ENCODE measurements around the gene AGAP9. TPM values are rescaled to one million over a fixed set of nuclear protein-coding genes. Genes with fewer than 3 reads are reported as not detected.
A peak's percentile ranks its signal among the peaks of the same experiment; 100 is the strongest.
"Not testable (repeated sequence)": the region's sequence is repeated elsewhere in the genome, so short reads cannot be mapped to it uniquely, and the experiment has no call there.

The AGAP9 gene
- total RNA-seq = 1 to 10 TPM; 4.4 to 8.7 TPM
- polyA plus RNA-seq = 1 to 10 TPM; 3.6 to 6.5 TPM
- long read RNA-seq, donor 1 = 0 reads
- long read RNA-seq, donor 2, partial matches to known transcripts = 0 of 1 reads
- long read RNA-seq, donor 2, other reads (novel, unspliced or antisense) = 0 of 1 reads
- long read RNA-seq, donor 3, partial matches to known transcripts = 0 of 2 reads
- long read RNA-seq, donor 3, other reads (novel, unspliced or antisense) = 0 of 2 reads
- long read RNA-seq, donor 4 = 0 reads
- long read RNA-seq, donor 5, partial matches to known transcripts = 0 of 3 reads
- long read RNA-seq, donor 5, other reads (novel, unspliced or antisense) = 0 of 3 reads

GRCh38 chr10:47523475-47523874 lies at the start of gene AGAP9:
Gene AGAP9 (minus strand): TSS chr10:47523638. CDS start chr10:47523526, 112 bp downstream.
- H3K9ac ChIP-seq (ENCODE audit: insufficient read depth in 1 of 2, low read length in 2 of 2) = not testable (repeated sequence)

GRCh38 chr10:47571138-47571912 lies 47.9 kb upstream of the AGAP9 start:
- H3K27me3 ChIP-seq (ENCODE audit: control insufficient read depth in 3 of 3, insufficient read depth in 3 of 3, low read length in 2 of 3); H3K27ac ChIP-seq (ENCODE audit: low read depth in 1 of 2, low read length in 1 of 2); H3K9me3 ChIP-seq (ENCODE audit: control insufficient read depth in 4 of 4, insufficient read depth in 3 of 4, low read length in 3 of 4); H3K9ac ChIP-seq (ENCODE audit: insufficient read depth in 1 of 2, low read length in 2 of 2); ATAC-seq (ENCODE audit: insufficient read depth, low FRiP score); H3K4me3 ChIP-seq; H3K36me3 ChIP-seq (ENCODE audit: control insufficient read depth in 4 of 4, insufficient read depth in 4 of 4, low read length in 4 of 4); H3K4me1 ChIP-seq (ENCODE audit: control insufficient read depth in 5 of 5, insufficient read depth in 5 of 5, low read length in 5 of 5); DNase-seq: not testable (repeated sequence)
- WGBS, 2 donors = 87 to 98% methylated on average over 4 to 6 of the region's 9 CpGs

More at GRCh38 chr10:47523475-47523874, at the start of gene AGAP9:
- not testable (repeated sequence) for ATAC-seq (ENCODE audit: insufficient read depth, low FRiP score); H3K27ac ChIP-seq (ENCODE audit: low read depth in 1 of 2, low read length in 1 of 2); H3K36me3 ChIP-seq (ENCODE audit: control insufficient read depth in 4 of 4, insufficient read depth in 4 of 4, low read length in 4 of 4); H3K4me3 ChIP-seq; H3K9me3 ChIP-seq (ENCODE audit: control insufficient read depth in 4 of 4, insufficient read depth in 3 of 4, low read length in 3 of 4); DNase-seq; H3K4me1 ChIP-seq (ENCODE audit: control insufficient read depth in 5 of 5, insufficient read depth in 5 of 5, low read length in 5 of 5); H3K27me3 ChIP-seq (ENCODE audit: control insufficient read depth in 3 of 3, insufficient read depth in 3 of 3, low read length in 2 of 3)
- WGBS, 2 donors = no CpG with 5 or more reads among the region's 20 CpGs

GRCh38 chr10:47566757-47567156 lies 43.3 kb upstream of the AGAP9 start:
- ATAC-seq (ENCODE audit: insufficient read depth, low FRiP score); H3K4me3 ChIP-seq; DNase-seq; H3K9ac ChIP-seq (ENCODE audit: insufficient read depth in 1 of 2, low read length in 2 of 2); H3K36me3 ChIP-seq (ENCODE audit: control insufficient read depth in 4 of 4, insufficient read depth in 4 of 4, low read length in 4 of 4); H3K27me3 ChIP-seq (ENCODE audit: control insufficient read depth in 3 of 3, insufficient read depth in 3 of 3, low read length in 2 of 3); H3K4me1 ChIP-seq (ENCODE audit: control insufficient read depth in 5 of 5, insufficient read depth in 5 of 5, low read length in 5 of 5); H3K27ac ChIP-seq (ENCODE audit: low read depth in 1 of 2, low read length in 1 of 2); H3K9me3 ChIP-seq (ENCODE audit: control insufficient read depth in 4 of 4, insufficient read depth in 3 of 4, low read length in 3 of 4): not testable (repeated sequence)
- WGBS, 2 donors = 86% methylated on average over 4 of the region's 7 CpGs; no CpG with 5 or more reads in 1 of the 2 donors

- not testable (repeated sequence) for ATAC-seq (ENCODE audit: insufficient read depth, low FRiP score); H3K27me3 ChIP-seq (ENCODE audit: control insufficient read depth in 3 of 3, insufficient read depth in 3 of 3, low read length in 2 of 3); H3K4me1 ChIP-seq (ENCODE audit: control insufficient read depth in 5 of 5, insufficient read depth in 5 of 5, low read length in 5 of 5); H3K4me3 ChIP-seq; H3K9me3 ChIP-seq (ENCODE audit: control insufficient read depth in 4 of 4, insufficient read depth in 3 of 4, low read length in 3 of 4); H3K9ac ChIP-seq (ENCODE audit: insufficient read depth in 1 of 2, low read length in 2 of 2); H3K36me3 ChIP-seq (ENCODE audit: control insufficient read depth in 4 of 4, insufficient read depth in 4 of 4, low read length in 4 of 4); H3K27ac ChIP-seq (ENCODE audit: low read depth in 1 of 2, low read length in 1 of 2)
- WGBS, 2 donors = 64 to 75% methylated on average over 13 to 14 of the region's 18 CpGs
- peak; percentile 12 to 42 (median 15) for DNase-seq
Measured at GRCh38 chr10:47566108-47566699, 42.8 kb upstream of the AGAP9 start.

DNA sequence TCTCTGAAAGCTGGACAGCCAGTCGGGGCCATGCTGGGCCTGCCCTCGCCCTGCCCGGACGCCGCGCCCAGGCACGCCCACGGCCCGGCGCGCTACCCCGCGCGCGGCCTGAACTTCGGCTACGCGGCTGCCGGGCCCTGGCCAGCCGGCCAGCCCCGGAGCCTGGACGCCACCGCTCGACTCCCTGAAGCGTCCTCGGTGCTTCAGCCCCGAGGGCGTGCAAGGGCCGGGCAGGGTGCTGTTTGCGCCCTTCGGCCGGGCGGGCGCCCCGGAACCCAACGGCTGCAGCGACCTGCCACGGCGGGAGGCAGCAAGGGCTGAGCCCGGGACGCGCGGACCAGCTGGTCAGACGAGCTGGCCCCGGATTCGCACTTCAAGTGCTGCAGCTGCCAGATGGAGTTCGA lies 42.1 kb upstream of the AGAP9 start:
- ATAC-seq (ENCODE audit: insufficient read depth, low FRiP score); H3K4me3 ChIP-seq; H3K9me3 ChIP-seq (ENCODE audit: control insufficient read depth in 4 of 4, insufficient read depth in 3 of 4, low read length in 3 of 4); H3K36me3 ChIP-seq (ENCODE audit: control insufficient read depth in 4 of 4, insufficient read depth in 4 of 4, low read length in 4 of 4); H3K4me1 ChIP-seq (ENCODE audit: control insufficient read depth in 5 of 5, insufficient read depth in 5 of 5, low read length in 5 of 5); H3K27me3 ChIP-seq (ENCODE audit: control insufficient read depth in 3 of 3, insufficient read depth in 3 of 3, low read length in 2 of 3); H3K27ac ChIP-seq (ENCODE audit: low read depth in 1 of 2, low read length in 1 of 2); DNase-seq; H3K9ac ChIP-seq (ENCODE audit: insufficient read depth in 1 of 2, low read length in 2 of 2): not testable (repeated sequence)
- 91 to 95% methylated on average over 43 to 47 of the region's 47 CpGs for WGBS, 2 donors

- DNase-seq = not testable (repeated sequence)
Measured at GRCh38 chr10:47564953-47565352, 41.5 kb upstream of the AGAP9 start.

DNA sequence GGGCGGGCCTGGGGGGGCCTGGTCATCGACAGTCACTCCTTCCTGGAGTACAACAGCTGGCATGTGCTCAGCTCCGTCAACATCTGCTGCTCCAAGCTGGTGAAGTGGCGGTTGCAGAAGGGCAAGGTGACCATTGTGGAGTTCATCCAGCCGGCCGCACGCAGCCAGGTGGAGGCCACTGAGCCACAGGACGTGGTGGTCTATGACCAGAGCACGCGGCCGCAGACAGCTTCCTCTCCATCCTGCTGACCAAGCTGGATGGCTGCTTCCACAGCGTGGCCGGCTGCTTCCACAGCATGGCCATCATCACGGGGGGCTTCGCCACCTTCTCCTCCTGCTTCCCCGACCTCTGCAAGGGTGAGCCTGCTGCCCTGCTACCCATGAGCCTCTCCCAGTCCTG lies 40.9 kb upstream of the AGAP9 start:
- H3K9me3 ChIP-seq (ENCODE audit: control insufficient read depth in 4 of 4, insufficient read depth in 3 of 4, low read length in 3 of 4) = not testable (repeated sequence)
- 94 to 95% methylated on average over 4 to 13 of the region's 16 CpGs for WGBS, 2 donors

More at GRCh38 chr10:47564953-47565352, 41.5 kb upstream of the AGAP9 start:
- not testable (repeated sequence) for H3K27ac ChIP-seq (ENCODE audit: low read depth in 1 of 2, low read length in 1 of 2); H3K4me3 ChIP-seq; H3K9ac ChIP-seq (ENCODE audit: insufficient read depth in 1 of 2, low read length in 2 of 2); H3K9me3 ChIP-seq (ENCODE audit: control insufficient read depth in 4 of 4, insufficient read depth in 3 of 4, low read length in 3 of 4); H3K4me1 ChIP-seq (ENCODE audit: control insufficient read depth in 5 of 5, insufficient read depth in 5 of 5, low read length in 5 of 5); ATAC-seq (ENCODE audit: insufficient read depth, low FRiP score); H3K27me3 ChIP-seq (ENCODE audit: control insufficient read depth in 3 of 3, insufficient read depth in 3 of 3, low read length in 2 of 3); H3K36me3 ChIP-seq (ENCODE audit: control insufficient read depth in 4 of 4, insufficient read depth in 4 of 4, low read length in 4 of 4)
- 95 to 97% methylated on average over 11 to 19 of the region's 27 CpGs for whole genome bisulfite sequencing, 2 donors

GRCh38 chr10:47560452-47560851 lies 37.0 kb upstream of the AGAP9 start:
- not testable (repeated sequence) for H3K27me3 ChIP-seq (ENCODE audit: control insufficient read depth in 3 of 3, insufficient read depth in 3 of 3, low read length in 2 of 3); H3K36me3 ChIP-seq (ENCODE audit: control insufficient read depth in 4 of 4, insufficient read depth in 4 of 4, low read length in 4 of 4); H3K9me3 ChIP-seq (ENCODE audit: control insufficient read depth in 4 of 4, insufficient read depth in 3 of 4, low read length in 3 of 4); H3K4me1 ChIP-seq (ENCODE audit: control insufficient read depth in 5 of 5, insufficient read depth in 5 of 5, low read length in 5 of 5); H3K27ac ChIP-seq (ENCODE audit: low read depth in 1 of 2, low read length in 1 of 2); ATAC-seq (ENCODE audit: insufficient read depth, low FRiP score); H3K4me3 ChIP-seq; H3K9ac ChIP-seq (ENCODE audit: insufficient read depth in 1 of 2, low read length in 2 of 2)
- DNase-seq = peak in 2 of 3 donors; percentile 13 to 17
- WGBS, 2 donors = 46 to 78% methylated on average over 7 of the region's 7 CpGs

More for the DNA sequence above, 40.9 kb upstream of the AGAP9 start:
- not testable (repeated sequence) for H3K36me3 ChIP-seq (ENCODE audit: control insufficient read depth in 4 of 4, insufficient read depth in 4 of 4, low read length in 4 of 4); H3K27me3 ChIP-seq (ENCODE audit: control insufficient read depth in 3 of 3, insufficient read depth in 3 of 3, low read length in 2 of 3); H3K4me1 ChIP-seq (ENCODE audit: control insufficient read depth in 5 of 5, insufficient read depth in 5 of 5, low read length in 5 of 5); H3K4me3 ChIP-seq; ATAC-seq (ENCODE audit: insufficient read depth, low FRiP score); H3K27ac ChIP-seq (ENCODE audit: low read depth in 1 of 2, low read length in 1 of 2); DNase-seq; H3K9ac ChIP-seq (ENCODE audit: insufficient read depth in 1 of 2, low read length in 2 of 2)
